Thyroid gland (tissue), 4 donors: ENCODE data around the gene TMEM207.

Source experiments
- CTCF ChIP-seq, 6 experiments: fragments of 200-600 bp in 3 of 6; fragments of 450-650 bp in 3 of 6; sonication (generic) in 3 of 6; IDR thresholded peaks; one replicate each; pipeline ENCODE4 v1.5.1; 2016 to 2019; ENCODE audit warnings: antibody characterized with exemption in 6 of 6, mild to moderate bottlenecking in 2 of 6, inconsistent platforms in 1 of 6, moderate library complexity in 1 of 6
- POLR2A ChIP-seq, 2 donors: fragments of 450-650 bp; IDR thresholded peaks; one replicate each; pipeline ENCODE4 v1.6.1; 2017; ENCODE audit warnings: antibody characterized with exemption in 2 of 2, mild to moderate bottlenecking in 2 of 2, moderate library complexity in 1 of 2

DNA sequence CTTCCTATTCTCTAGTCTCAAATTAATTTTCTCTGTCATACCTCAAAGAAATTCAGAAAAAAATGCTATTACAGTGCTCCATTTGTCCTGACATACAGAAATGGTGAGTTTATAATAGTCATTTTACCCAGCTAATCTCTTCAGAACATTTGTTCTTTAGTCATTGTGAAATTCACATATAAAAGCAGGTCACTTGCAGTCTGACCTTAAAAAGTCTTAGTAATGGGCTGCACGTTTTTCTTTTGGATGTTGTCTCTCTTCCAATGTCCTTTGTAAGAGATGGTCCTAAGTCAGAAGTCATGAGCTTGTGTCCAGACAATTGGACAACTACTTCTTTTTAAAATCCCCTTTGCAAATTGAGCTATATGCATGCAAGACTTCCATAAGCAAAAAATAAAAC is 47.2 kb upstream of the TMEM207 start:
- no peak for TF ChIP-seq CTCF (IDR thresholded peaks at IDR 0.05)
- no peak for TF ChIP-seq POLR2A (IDR thresholded peaks at IDR 0.05)
